WTC11 (cell line): ENCODE data around the gene SEC16A. TPM values are rescaled to one million over a fixed set of nuclear protein-coding genes. Genes with fewer than 3 reads are reported as not detected.

ENCODE experiments used
- ATAC-seq: fragments of 200-7000 bp; cut with Tn5 transposase; 2 replicates; pipeline ENCODE4 v1.10.0; 2021; ENCODE audit warnings: mild to moderate bottlenecking, moderate library complexity
- CTCF ChIA-PET: fragments of 300-600 bp; sonication (Branson Sonifier 250); formaldehyde crosslinking; loops from one replicate; lab custom pipeline; 2021; ENCODE audit warnings: antibody characterized with exemption; lab: Charles Lee
- POLR2A ChIA-PET: fragments of 350-600 bp; sonication (Branson Sonifier 250); formaldehyde crosslinking; loops from one replicate; lab custom pipeline; 2021; ENCODE audit warnings: antibody characterized with exemption; lab: Charles Lee
- DNase-seq: peaks from one replicate; pipeline ENCODE4 v3.0.0; 2021; ENCODE audit warnings: low spot score
- H3K27ac Mint-ChIP-seq: 2 replicates; pipeline ENCODE4 v1.8.0; 2021; ENCODE audit warnings: mixed read lengths
- H3K27me3 Mint-ChIP-seq: 2 replicates; pipeline ENCODE4 v1.8.0; 2021; ENCODE audit warnings: low read depth, mild to moderate bottlenecking, moderate library complexity, mixed read lengths
- H3K36me3 Mint-ChIP-seq: 2 replicates; pipeline ENCODE4 v1.8.0; 2021; ENCODE audit warnings: mixed read lengths
- H3K4me1 Mint-ChIP-seq: 2 replicates; pipeline ENCODE4 v1.8.0; 2022; ENCODE audit warnings: mixed read lengths
- H3K4me3 Mint-ChIP-seq: 2 replicates; pipeline ENCODE4 v1.8.0; 2021; ENCODE audit warnings: mild to moderate bottlenecking, moderate library complexity, mixed read lengths
- H3K9me3 Mint-ChIP-seq: 2 replicates; pipeline ENCODE4 v1.8.0; 2021; ENCODE audit warnings: mixed read lengths
- CDX4 ChIP-seq: fragments of 250-450 bp; sonication (Bioruptor Pico); IDR thresholded peaks from 2 replicates; pipeline ENCODE4 v1.9.0; 2021; ENCODE audit warnings: moderate library complexity, mild to moderate bottlenecking, inconsistent platforms, borderline replicate concordance
- EMX1 ChIP-seq: fragments of 250-450 bp; sonication (Bioruptor Pico); IDR thresholded peaks from 2 replicates; pipeline ENCODE4 v1.8.0; 2021; ENCODE audit warnings: mild to moderate bottlenecking
- ESRRA ChIP-seq: sonication (generic); formaldehyde crosslinking; IDR thresholded peaks from 2 replicates; pipeline ENCODE4 v1.8.1; 2022; ENCODE audit warnings: mild to moderate bottlenecking, missing genetic modification reagents, borderline replicate concordance
- ETV6 ChIP-seq: sonication (generic); formaldehyde crosslinking; IDR thresholded peaks from 2 replicates; pipeline ENCODE4 v1.8.1; 2022; ENCODE audit warnings: mild to moderate bottlenecking, missing genetic modification reagents
- GRHL2 ChIP-seq: fragments of 250-450 bp; sonication (Bioruptor Pico); IDR thresholded peaks from 2 replicates; pipeline ENCODE4 v1.8.0; 2022; ENCODE audit warnings: mild to moderate bottlenecking, moderate library complexity; ENCODE audit not compliant: insufficient replicate concordance, severe bottlenecking
- JUN ChIP-seq: sonication (generic); formaldehyde crosslinking; IDR thresholded peaks from 2 replicates; pipeline ENCODE4 v1.8.0; 2023; ENCODE audit warnings: mild to moderate bottlenecking, missing genetic modification reagents
- MAX ChIP-seq: sonication (generic); formaldehyde crosslinking; IDR thresholded peaks from 2 replicates; pipeline ENCODE4 v1.8.0; 2022; ENCODE audit warnings: mild to moderate bottlenecking, missing genetic modification reagents
- NFE2L1 ChIP-seq: sonication (generic); formaldehyde crosslinking; IDR thresholded peaks from 2 replicates; pipeline ENCODE4 v1.8.1; 2023; ENCODE audit warnings: missing genetic modification reagents
- NR3C1 ChIP-seq: sonication (generic); formaldehyde crosslinking; conservative IDR thresholded peaks from 2 replicates; pipeline ENCODE4 v1.8.1; 2023; ENCODE audit warnings: low read depth, mild to moderate bottlenecking, missing genetic modification reagents
- RELA ChIP-seq: sonication (generic); formaldehyde crosslinking; IDR thresholded peaks from 2 replicates; pipeline ENCODE4 v1.8.1; 2022; ENCODE audit warnings: missing genetic modification reagents, mild to moderate bottlenecking, borderline replicate concordance
- RORB ChIP-seq: fragments of 250-450 bp; sonication (Bioruptor Pico); IDR thresholded peaks from 2 replicates; pipeline ENCODE4 v1.9.0; 2021; ENCODE audit warnings: mild to moderate bottlenecking
- ZNF219 ChIP-seq: sonication (generic); formaldehyde crosslinking; IDR thresholded peaks from 2 replicates; pipeline ENCODE4 v1.8.0; 2023; ENCODE audit warnings: missing genetic modification reagents, mild to moderate bottlenecking, borderline replicate concordance
- ZNF671 ChIP-seq: fragments of 250-450 bp; sonication (Bioruptor Pico); IDR thresholded peaks from 2 replicates; pipeline ENCODE4 v1.8.0; 2021; ENCODE audit warnings: mild to moderate bottlenecking
- total RNA-seq: library from RNA; stranded (reverse); gene quantifications from 3 replicates; pipeline ENCODE4 v1.2.3, GENCODE V29; 2021
- TF ChIP-seq, protein P1 (sequence below): sonication (generic); formaldehyde crosslinking; IDR thresholded peaks from 2 replicates; pipeline ENCODE4 v1.8.0; 2023; ENCODE audit warnings: missing genetic modification reagents
- TF ChIP-seq, protein P2 (sequence below): sonication (generic); formaldehyde crosslinking; IDR thresholded peaks from 2 replicates; pipeline ENCODE4 v1.8.0; 2023; ENCODE audit warnings: missing genetic modification reagents, mild to moderate bottlenecking, borderline replicate concordance

The SEC16A gene
- total RNA-seq, 1 experiment from 2014 or later: 70.9 TPM

DNA sequence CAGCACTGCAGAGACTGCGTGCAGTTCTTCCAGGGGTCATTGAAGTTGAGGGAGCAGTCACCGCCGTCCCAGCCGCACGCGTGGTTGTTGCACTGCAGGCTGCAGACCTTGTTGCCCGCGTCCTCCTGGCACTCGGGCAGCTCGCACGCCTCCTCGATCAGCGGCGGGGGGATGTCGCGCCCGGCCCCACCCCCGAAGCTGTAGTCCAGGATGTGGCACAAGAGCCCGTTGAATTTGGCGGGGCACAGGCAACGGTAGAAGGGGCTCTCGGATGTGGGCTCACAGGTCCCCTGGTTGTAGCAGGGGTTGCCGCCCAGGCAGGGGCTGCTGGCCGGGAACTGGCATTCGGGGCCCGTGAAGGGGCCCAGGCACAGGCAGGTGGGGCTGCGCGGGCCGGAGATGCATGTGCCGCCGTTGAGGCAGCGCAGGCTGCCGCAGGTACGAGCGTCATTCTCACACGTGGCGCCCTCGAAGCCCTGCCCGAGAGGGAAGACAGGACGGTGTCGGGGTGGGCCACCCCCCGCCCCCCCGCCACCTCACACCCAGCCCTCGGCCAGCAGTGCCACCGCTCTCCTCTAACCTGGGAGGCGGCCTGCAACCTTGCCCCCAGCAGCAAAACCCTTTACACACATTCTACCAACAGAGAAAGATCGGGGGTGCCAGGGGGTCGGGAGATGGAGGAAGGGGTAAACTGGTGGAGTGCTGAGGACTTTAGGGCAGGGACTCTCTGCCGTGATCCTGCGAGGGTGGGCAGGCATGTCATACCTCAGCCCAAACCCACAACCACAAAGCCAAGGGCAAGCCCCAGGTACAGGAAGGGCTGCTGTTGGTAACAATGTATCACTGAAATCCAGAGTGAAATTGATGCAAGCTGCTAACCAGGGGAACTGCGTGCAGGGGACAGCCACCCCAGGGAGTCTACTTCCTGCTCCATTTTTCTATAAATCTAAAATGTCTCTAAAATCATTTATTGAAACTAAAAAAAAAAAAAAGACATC lies 22.9 kb upstream of the SEC16A start (continued):
- TF ChIP-seq CDX4 (CRISPR knock-in tag) (no peak), GRHL2 (no peak), ESRRA (CRISPR knock-in tag) (no peak), ZNF671 (CRISPR knock-in tag) (no peak), NFE2L1 (CRISPR knock-in tag) (no peak), ZNF219 (CRISPR knock-in tag) (no peak), NR3C1 (CRISPR knock-in tag) (no peak), RELA (no peak)
- TF ChIP-seq, protein P1, sequence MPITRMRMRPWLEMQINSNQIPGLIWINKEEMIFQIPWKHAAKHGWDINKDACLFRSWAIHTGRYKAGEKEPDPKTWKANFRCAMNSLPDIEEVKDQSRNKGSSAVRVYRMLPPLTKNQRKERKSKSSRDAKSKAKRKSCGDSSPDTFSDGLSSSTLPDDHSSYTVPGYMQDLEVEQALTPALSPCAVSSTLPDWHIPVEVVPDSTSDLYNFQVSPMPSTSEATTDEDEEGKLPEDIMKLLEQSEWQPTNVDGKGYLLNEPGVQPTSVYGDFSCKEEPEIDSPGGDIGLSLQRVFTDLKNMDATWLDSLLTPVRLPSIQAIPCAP (CRISPR knock-in tag): no peak
- TF ChIP-seq, protein P2, sequence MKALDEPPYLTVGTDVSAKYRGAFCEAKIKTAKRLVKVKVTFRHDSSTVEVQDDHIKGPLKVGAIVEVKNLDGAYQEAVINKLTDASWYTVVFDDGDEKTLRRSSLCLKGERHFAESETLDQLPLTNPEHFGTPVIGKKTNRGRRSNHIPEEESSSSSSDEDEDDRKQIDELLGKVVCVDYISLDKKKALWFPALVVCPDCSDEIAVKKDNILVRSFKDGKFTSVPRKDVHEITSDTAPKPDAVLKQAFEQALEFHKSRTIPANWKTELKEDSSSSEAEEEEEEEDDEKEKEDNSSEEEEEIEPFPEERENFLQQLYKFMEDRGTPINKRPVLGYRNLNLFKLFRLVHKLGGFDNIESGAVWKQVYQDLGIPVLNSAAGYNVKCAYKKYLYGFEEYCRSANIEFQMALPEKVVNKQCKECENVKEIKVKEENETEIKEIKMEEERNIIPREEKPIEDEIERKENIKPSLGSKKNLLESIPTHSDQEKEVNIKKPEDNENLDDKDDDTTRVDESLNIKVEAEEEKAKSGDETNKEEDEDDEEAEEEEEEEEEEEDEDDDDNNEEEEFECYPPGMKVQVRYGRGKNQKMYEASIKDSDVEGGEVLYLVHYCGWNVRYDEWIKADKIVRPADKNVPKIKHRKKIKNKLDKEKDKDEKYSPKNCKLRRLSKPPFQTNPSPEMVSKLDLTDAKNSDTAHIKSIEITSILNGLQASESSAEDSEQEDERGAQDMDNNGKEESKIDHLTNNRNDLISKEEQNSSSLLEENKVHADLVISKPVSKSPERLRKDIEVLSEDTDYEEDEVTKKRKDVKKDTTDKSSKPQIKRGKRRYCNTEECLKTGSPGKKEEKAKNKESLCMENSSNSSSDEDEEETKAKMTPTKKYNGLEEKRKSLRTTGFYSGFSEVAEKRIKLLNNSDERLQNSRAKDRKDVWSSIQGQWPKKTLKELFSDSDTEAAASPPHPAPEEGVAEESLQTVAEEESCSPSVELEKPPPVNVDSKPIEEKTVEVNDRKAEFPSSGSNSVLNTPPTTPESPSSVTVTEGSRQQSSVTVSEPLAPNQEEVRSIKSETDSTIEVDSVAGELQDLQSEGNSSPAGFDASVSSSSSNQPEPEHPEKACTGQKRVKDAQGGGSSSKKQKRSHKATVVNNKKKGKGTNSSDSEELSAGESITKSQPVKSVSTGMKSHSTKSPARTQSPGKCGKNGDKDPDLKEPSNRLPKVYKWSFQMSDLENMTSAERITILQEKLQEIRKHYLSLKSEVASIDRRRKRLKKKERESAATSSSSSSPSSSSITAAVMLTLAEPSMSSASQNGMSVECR (CRISPR knock-in tag): no peak

DNA sequence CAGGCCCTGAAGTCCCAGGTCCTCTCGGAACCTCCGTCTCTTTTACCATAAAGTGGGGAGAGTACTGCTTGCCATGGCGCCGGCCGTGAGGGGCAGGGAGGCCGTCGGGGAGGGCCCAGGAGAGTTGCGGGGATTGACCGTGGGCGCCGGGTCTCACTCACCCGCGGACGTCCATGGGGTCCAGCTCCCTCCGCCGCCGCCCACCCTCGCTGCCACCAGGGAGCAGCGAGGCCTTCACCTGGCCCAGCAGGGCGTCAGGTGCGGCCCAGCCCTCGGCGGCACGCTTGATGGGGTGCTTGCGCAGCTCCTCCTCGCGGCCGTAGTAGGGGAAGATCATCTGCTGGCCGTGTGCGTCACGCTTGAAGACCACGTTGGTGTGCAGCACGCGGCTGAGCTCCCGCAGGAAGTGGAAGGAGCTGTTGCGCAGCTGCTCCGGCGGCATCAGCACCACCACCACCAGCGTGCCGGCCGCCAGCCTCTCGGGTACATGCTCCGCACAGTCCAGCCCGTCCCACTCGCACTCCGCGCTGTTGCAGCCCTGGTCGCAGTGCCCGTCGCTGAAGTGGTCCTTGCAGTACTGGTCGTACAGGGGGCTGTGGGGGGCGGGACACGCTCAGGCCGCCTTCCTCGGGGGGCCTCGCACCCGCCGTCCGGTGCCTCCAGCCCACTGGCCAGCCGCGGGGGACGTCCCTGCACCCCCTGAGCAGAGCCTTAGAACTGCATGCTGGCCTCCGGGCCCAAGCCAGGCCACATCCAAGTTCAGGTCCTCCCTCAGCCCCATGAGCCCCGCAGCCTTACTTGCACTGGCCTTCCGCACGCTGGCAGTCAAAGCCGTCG lies 21.9 kb upstream of the SEC16A start:
- Mint-ChIP-seq H3K27ac (no peak overlapping the region), H3K36me3 (peaks cover 31% of the 10 kb centered on the region), H3K9me3 (no peaks in the 10 kb centered on the region), H3K27me3 (no peaks in the 10 kb centered on the region), H3K4me3 (no peak overlapping the region), H3K4me1 (no peaks in the 10 kb centered on the region)
- no peak for TF ChIP-seq EMX1
- TF ChIP-seq RELA: no peak
- TF ChIP-seq JUN (CRISPR knock-in tag): no peak
- no peak for TF ChIP-seq NFE2L1 (CRISPR knock-in tag)
- TF ChIP-seq GRHL2: no peak
- no peak for TF ChIP-seq RORB (CRISPR knock-in tag)
- no peak for TF ChIP-seq MAX (CRISPR knock-in tag)
- no peak for TF ChIP-seq ETV6
- no peak for DNase-seq
- ChIA-PET POLR2A (no interaction called here), CTCF (interaction anchor here (1.2 kb wide), 1 partner anchor 121 kb away, joined by 5 read pairs; no protein-coding TSS in a partner anchor)
- no peak for ATAC-seq
